DND-41 (cell line): ENCODE data around the gene CFD.

Experiments used
- ATAC-seq: fragments of 200-7000 bp; cut with Tn5 transposase; 3 replicates; pipeline ENCODE4 v1.9.1; 2021; ENCODE audit warnings: low read depth; ENCODE audit not compliant: insufficient read depth
- DNase-seq: peaks from one replicate; pipeline ENCODE4 v3.0.0-alpha.2; 2020
- H2AFZ ChIP-seq: 2 replicates; pipeline ENCODE4 v1.6.0; 2012; ENCODE audit warnings: low read depth, low read length
- H3K27ac ChIP-seq: 2 replicates; pipeline ENCODE4 v1.5.1; 2012; ENCODE audit warnings: low read length, inconsistent platforms
- H3K27me3 ChIP-seq: fragments of 200-600 bp; sonication (generic); 2 replicates; pipeline ENCODE4 v1.6.0; 2012; ENCODE audit warnings: low read length, mild to moderate bottlenecking, inconsistent platforms; ENCODE audit not compliant: insufficient read depth, poor library complexity
- H3K36me3 ChIP-seq: 2 replicates; pipeline ENCODE4 v1.5.1; 2012; ENCODE audit warnings: low read length, inconsistent platforms; ENCODE audit not compliant: insufficient read depth
- H3K4me1 ChIP-seq: 2 replicates; pipeline ENCODE4 v1.5.1; 2012; ENCODE audit warnings: mild to moderate bottlenecking, low read length; ENCODE audit not compliant: insufficient read depth
- H3K4me2 ChIP-seq: 2 replicates; pipeline ENCODE4 v1.6.0; 2012; ENCODE audit warnings: mild to moderate bottlenecking, moderate library complexity, low read length, inconsistent platforms; ENCODE audit not compliant: insufficient read depth
- H3K4me3 ChIP-seq, 2 experiments: fragments of 200-600 bp in 1 of 2; shearing (Covaris generic) in 1 of 2; 2 replicates each; pipeline ENCODE4 v1.5.1; 2012 to 2016; ENCODE audit warnings: inconsistent platforms in 2 of 2, low read length in 2 of 2, mild to moderate bottlenecking in 2 of 2, low read depth in 1 of 2, moderate library complexity in 1 of 2
- H3K79me2 ChIP-seq: 2 replicates; pipeline ENCODE4 v1.6.0; 2012; ENCODE audit warnings: low read length, inconsistent platforms; ENCODE audit not compliant: insufficient read depth
- H3K9ac ChIP-seq: 2 replicates; pipeline ENCODE4 v1.6.0; 2012; ENCODE audit warnings: low read depth, mild to moderate bottlenecking, inconsistent platforms, low read length, moderate library complexity
- H3K9me3 ChIP-seq: 2 replicates; pipeline ENCODE4 v1.5.1; 2012; ENCODE audit warnings: low read length, moderate library complexity, mild to moderate bottlenecking, inconsistent platforms; ENCODE audit not compliant: insufficient read depth, severe bottlenecking
- H4K20me1 ChIP-seq: 2 replicates; pipeline ENCODE4 v1.6.0; 2012; ENCODE audit warnings: low read length; ENCODE audit not compliant: insufficient read depth
- CTCF ChIP-seq: IDR thresholded peaks from 2 replicates; pipeline ENCODE4 v1.5.1; 2012; ENCODE audit warnings: borderline replicate concordance, low read length, moderate library complexity, mild to moderate bottlenecking; ENCODE audit not compliant: poor library complexity, severe bottlenecking; ENCODE audit errors: extremely low read depth
- EZH2 ChIP-seq: IDR thresholded peaks from 3 replicates; pipeline ENCODE4 v1.6.1; 2012; ENCODE audit warnings: borderline replicate concordance, low read depth, mild to moderate bottlenecking, moderate library complexity, low read length, inconsistent platforms; ENCODE audit not compliant: severe bottlenecking

CFD gene

GRCh38 chr19:821825-822503 lies 37.5 kb upstream of the CFD start, which contains the start of gene PLPPR3:
PLPPR3 (minus strand) TSS chr19:821955; CDS start chr19:821559, 396 bp downstream.
- no peak within 1 kb of the TSS for H3K9ac ChIP-seq
- DNase-seq = no peak

DNA sequence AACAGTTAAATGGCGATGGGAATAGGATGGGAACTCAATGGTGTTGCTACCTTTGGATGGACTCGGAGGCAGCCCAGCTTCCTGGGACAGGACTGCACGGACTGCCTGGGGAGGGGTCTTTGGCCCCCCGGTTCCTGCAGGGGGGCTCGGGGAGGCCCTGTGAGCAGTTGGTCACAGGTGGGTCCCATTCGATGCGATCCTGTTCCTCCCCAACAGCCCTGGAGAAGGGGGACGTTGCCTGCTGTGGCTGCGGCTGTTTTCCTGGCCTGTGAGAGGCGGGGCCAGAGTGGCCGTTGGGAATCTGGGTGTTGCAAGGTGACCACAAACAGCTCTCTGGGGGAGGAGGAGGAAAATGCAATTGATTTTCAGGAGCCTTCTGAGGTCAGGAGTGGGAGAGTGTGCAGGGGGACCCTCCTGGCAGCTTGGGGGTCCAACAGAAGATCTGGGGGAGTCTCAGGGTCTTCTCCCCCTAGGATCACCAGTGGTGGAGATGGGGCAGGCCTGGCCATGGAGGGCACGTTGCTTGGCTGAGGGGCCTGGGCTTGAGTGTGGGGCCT lies 35.8 kb upstream of the CFD start:
- no peaks in the 10 kb centered on the region for H3K79me2 ChIP-seq
- no peak overlapping the region for H3K9ac ChIP-seq
- H4K20me1 ChIP-seq = no peaks in the 10 kb centered on the region

More at GRCh38 chr19:821825-822503, 37.5 kb upstream of the CFD start, which contains the start of gene PLPPR3:
- Histone ChIP-seq H4K20me1 (no peaks in the 10 kb centered on the region), H3K4me1 (no peaks in the 10 kb centered on the region), H3K79me2 (no peaks in the 10 kb centered on the region), H3K9me3 (no peaks in the 10 kb centered on the region), H2AFZ (no peak within 1 kb of the TSS), H3K4me3 (no peak within 1 kb of the TSS), H3K27me3 (no peaks in the 10 kb centered on the region), H3K27ac (no peak within 1 kb of the TSS), H3K36me3 (no peaks in the 10 kb centered on the region), H3K4me2 (no peak within 1 kb of the TSS)
- no peak for ATAC-seq
- TF ChIP-seq CTCF (no peak), EZH2 (no peak)

DNA sequence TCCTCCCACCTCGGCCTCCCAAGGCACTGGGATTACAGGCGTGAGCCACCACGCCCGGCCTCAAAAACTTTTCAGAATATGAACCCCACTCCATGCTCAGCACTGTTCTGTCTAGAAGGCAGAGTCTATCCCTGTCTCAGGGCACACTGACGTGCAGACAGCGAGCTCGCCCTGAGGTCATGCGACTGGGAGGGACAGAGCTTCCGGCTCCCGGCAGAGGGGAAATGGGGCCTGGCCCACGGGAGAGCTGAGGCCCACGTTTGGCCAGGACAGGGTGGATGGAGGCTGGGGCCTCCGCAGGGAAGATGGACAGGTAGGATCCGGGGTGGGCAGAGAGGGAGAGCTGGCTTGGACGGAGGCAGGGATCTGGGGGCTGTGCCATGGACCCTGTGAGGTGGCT lies 34.6 kb upstream of the CFD start:
- no peak overlapping the region for H3K4me3 ChIP-seq
- H3K27me3 ChIP-seq = no peaks in the 10 kb centered on the region
- H3K9me3 ChIP-seq = no peaks in the 10 kb centered on the region
- H2AFZ ChIP-seq = no peak overlapping the region
- H3K4me1 ChIP-seq = no peaks in the 10 kb centered on the region
- H3K27ac ChIP-seq = no peak overlapping the region
- no peak overlapping the region for H3K4me2 ChIP-seq
- H3K36me3 ChIP-seq = no peaks in the 10 kb centered on the region
- H3K79me2 ChIP-seq = no peaks in the 10 kb centered on the region
- H4K20me1 ChIP-seq = no peaks in the 10 kb centered on the region
- TF ChIP-seq CTCF = no peak
- no peak for TF ChIP-seq EZH2
- ATAC-seq = no peak
- DNase-seq = no peak
- no peak overlapping the region for H3K9ac ChIP-seq

More for the DNA sequence above, 35.8 kb upstream of the CFD start:
- no peak overlapping the region for H3K4me3 ChIP-seq
- no peaks in the 10 kb centered on the region for H3K36me3 ChIP-seq
- H3K27ac ChIP-seq = no peak overlapping the region
- H3K4me2 ChIP-seq = no peak overlapping the region
- ATAC-seq = no peak
- H3K4me1 ChIP-seq = no peaks in the 10 kb centered on the region
- H2AFZ ChIP-seq = no peak overlapping the region
- DNase-seq = no peak
- H3K9me3 ChIP-seq = no peaks in the 10 kb centered on the region
- no peaks in the 10 kb centered on the region for H3K27me3 ChIP-seq
- no peak for TF ChIP-seq CTCF
- no peak for TF ChIP-seq EZH2
